Stomach (tissue), 9 donors: ENCODE measurements around the gene CLK2. TPM values are rescaled to one million over a fixed set of nuclear protein-coding genes. Genes with fewer than 3 reads are reported as not detected.
"Not testable (repeated sequence)": the region's sequence is repeated elsewhere in the genome, so short reads cannot be mapped to it uniquely, and the experiment has no call there.

Experiments used
- DNase-seq, 2 donors: peaks; one replicate each; pipeline versions ENCODE4 v3.0.0 to v3.0.0-alpha.2; 2013 to 2019
- H3K27ac ChIP-seq, 5 donors: fragments of 200-600 bp in 4 of 5; sonication (generic) in 4 of 5; one replicate each; pipeline ENCODE4 v1.5.1; 2013 to 2019; ENCODE audit warnings: mild to moderate bottlenecking in 1 of 5, moderate library complexity in 1 of 5
- H3K27me3 ChIP-seq, 3 donors: fragments of 200-600 bp; sonication (generic); one replicate each; pipeline ENCODE4 v1.5.1; 2017 to 2019; ENCODE audit warnings: mixed run types in 1 of 3
- H3K36me3 ChIP-seq, 4 donors: fragments of 200-600 bp; sonication (generic); 1 replicate in 3 of 4; 2 replicates in 1 of 4; pipeline ENCODE4 v1.5.1; 2016 to 2019
- H3K4me1 ChIP-seq, 4 donors: fragments of 200-600 bp; sonication (generic); one replicate each; pipeline ENCODE4 v1.5.1; 2016 to 2019
- H3K4me3 ChIP-seq, 4 donors: fragments of 200-600 bp; sonication (generic) in 3 of 4; one replicate each; pipeline ENCODE4 v1.5.1; 2016 to 2019; ENCODE audit warnings: mild to moderate bottlenecking in 1 of 4
- H3K9me3 ChIP-seq, 4 donors: fragments of 200-600 bp; sonication (generic); one replicate each; pipeline ENCODE4 v1.5.1; 2016 to 2019
- EP300 ChIP-seq: sonication (generic); formaldehyde crosslinking; IDR thresholded peaks from one replicate; pipeline ENCODE4 v1.6.1; 2017; ENCODE audit warnings: antibody characterized with exemption
- POLR2A ChIP-seq, 4 donors: fragments of 450-650 bp; IDR thresholded peaks; one replicate each; pipeline ENCODE4 v1.6.1; 2016; ENCODE audit warnings: antibody characterized with exemption in 4 of 4, control low read depth in 2 of 4, mild to moderate bottlenecking in 1 of 4, moderate library complexity in 1 of 4
- POLR2AphosphoS5 ChIP-seq, 3 donors: sonication (generic); formaldehyde crosslinking; IDR thresholded peaks; one replicate each; pipeline ENCODE4 v1.6.1; 2016; ENCODE audit warnings: antibody characterized with exemption in 3 of 3
- WGBS, 5 donors: extraction: QIAGEN DNeasy Blood & Tissue Kit in 3 of 5; methylation state at CpG; one replicate each; pipeline versions ENCODE4 v1.1.5 to v1.1.7; 2013 to 2018; 5-methylcytosine and 5-hydroxymethylcytosine counted together
- intact Hi-C: fragments of 100-400 bp; cut with DNase I; formaldehyde crosslinking; loops from one replicate; pipeline ENCODE4 v1.15.1; 2023; ENCODE audit warnings: low total_unique reads
- polyA plus RNA-seq, 3 donors: library from polyadenylated mRNA; stranded (reverse); fragments of 200-250 nt; gene quantifications; one replicate each; pipeline ENCODE4 v1.2.3, GENCODE V29; 2013
- total RNA-seq, 5 donors: library from RNA; depleted of rRNA; stranded (reverse); fragments of >200 nt; gene quantifications; one replicate each; pipeline versions ENCODE4 v1.1.0 to v1.2.3, GENCODE V29; 2014 to 2016
- TF ChIP-seq, protein P1 (sequence below), 7 experiments: fragments of 450-650 bp in 4 of 7; fragments of 200-600 bp in 3 of 7; sonication (generic) in 3 of 7; IDR thresholded peaks; one replicate each; pipeline ENCODE4 v1.5.1; 2016 to 2019; ENCODE audit warnings: antibody characterized with exemption in 7 of 7, control low read depth in 2 of 7, mild to moderate bottlenecking in 1 of 7
- donor health status: healthy with polysubstance abuse.
- donor health status: Bipolar disorder and iron deficiency.
- donor health status: healthy.

The CLK2 gene
- total and polyA plus RNA-seq, 8 donors, result 16.0 to 77.6 (median 43.3) TPM

DNA sequence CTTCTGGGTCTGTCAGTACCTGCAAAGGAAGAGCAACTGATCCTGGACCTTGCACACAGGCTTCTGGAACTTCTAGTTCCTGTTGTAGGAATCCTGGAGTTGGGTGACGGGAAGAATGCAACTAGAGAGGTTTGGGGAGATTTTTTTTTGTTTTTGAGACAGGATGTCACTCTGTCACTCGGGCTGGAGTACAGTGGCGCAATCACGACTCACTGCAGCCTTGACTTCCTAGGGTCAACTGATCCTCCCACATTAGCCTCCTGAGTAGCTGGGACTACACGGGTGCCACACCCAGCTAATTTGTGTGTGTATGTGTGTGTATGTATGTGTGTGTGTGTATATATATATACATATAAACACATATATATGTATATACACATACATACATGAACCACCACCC is 36.9 kb downstream of the CLK2 start:
- WGBS, 5 donors, result 75 to 84% (median 82%) methylated on average over 5 of the region's 5 CpGs
- peaks cover 22 to 47% (median 45%) of the 10 kb centered on the region in 4 donors for H3K36me3 ChIP-seq
- no peak overlapping the region for H3K4me3 ChIP-seq
- H3K9me3 ChIP-seq, result no peaks in the 10 kb centered on the region
- intact Hi-C loops, result no loop called here
- H3K4me1 ChIP-seq, result peaks cover 15 to 30% (median 26%) of the 10 kb centered on the region in 4 donors
- H3K27me3 ChIP-seq, result no peaks in the 10 kb centered on the region
- DNase-seq, result no peak
- TF ChIP-seq EP300 (no peak), POLR2A (IDR thresholded peaks at IDR 0.05) (no peak), POLR2AphosphoS5 (IDR thresholded peaks at IDR 0.05) (no peak)
- TF ChIP-seq, protein P1, sequence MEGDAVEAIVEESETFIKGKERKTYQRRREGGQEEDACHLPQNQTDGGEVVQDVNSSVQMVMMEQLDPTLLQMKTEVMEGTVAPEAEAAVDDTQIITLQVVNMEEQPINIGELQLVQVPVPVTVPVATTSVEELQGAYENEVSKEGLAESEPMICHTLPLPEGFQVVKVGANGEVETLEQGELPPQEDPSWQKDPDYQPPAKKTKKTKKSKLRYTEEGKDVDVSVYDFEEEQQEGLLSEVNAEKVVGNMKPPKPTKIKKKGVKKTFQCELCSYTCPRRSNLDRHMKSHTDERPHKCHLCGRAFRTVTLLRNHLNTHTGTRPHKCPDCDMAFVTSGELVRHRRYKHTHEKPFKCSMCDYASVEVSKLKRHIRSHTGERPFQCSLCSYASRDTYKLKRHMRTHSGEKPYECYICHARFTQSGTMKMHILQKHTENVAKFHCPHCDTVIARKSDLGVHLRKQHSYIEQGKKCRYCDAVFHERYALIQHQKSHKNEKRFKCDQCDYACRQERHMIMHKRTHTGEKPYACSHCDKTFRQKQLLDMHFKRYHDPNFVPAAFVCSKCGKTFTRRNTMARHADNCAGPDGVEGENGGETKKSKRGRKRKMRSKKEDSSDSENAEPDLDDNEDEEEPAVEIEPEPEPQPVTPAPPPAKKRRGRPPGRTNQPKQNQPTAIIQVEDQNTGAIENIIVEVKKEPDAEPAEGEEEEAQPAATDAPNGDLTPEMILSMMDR (IDR thresholded peaks at IDR 0.05), result no peak
- no peak overlapping the region for H3K27ac ChIP-seq

DNA sequence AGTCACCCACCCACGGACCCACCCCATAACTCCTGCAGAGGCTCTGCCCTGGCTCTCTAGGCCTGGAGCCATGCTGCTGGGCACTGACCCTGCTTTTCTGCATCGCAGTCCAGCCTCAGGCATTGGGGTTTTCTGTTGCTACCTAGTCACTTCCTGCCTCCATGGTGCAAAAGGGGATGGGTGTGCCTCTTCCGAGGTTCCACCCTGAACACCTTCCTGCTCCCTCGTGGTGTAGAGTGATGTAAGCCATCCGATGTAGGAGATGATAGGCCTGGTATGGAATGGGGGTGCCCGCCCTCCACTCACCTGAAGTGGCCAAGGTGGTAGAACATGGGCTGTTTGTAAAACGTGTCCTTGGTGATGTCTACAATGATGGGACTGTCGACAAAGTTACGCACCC is 37.9 kb downstream of the CLK2 start:
- WGBS, 5 donors, result 88 to 98% (median 91%) methylated on average over 5 to 8 of the region's 9 CpGs
- H3K4me3 ChIP-seq, intact Hi-C loops, H3K27ac ChIP-seq, H3K9me3 ChIP-seq, DNase-seq, H3K27me3 ChIP-seq: not testable (repeated sequence)
- Histone ChIP-seq H3K4me1 (peaks cover 7 to 20% (median 17%) of the 10 kb centered on the region in 4 donors), H3K36me3 (peaks cover 22 to 47% (median 45%) of the 10 kb centered on the region in 4 donors)

DNA sequence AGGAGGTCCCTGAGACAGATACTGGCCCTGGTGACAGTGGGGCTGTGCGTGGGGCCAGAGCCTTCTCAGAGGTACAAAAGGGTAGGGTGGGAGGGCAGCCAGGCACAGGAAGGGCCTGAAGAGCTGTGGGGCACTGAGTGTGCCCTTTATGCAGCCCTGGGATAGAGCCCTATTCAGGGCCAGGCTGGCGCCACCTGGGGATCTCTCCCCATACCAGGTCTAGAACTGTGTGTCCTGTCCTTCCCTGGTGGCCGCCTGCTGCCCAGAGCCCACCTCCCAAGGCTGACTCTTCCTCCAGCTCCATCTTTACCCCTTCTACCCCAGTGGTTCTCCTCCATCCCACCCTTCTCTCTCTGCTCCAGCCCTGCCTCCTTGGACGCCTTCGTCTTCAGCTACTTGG is 39.8 kb downstream of the CLK2 start:
- H3K27me3 ChIP-seq, DNase-seq, intact Hi-C loops, H3K27ac ChIP-seq, H3K4me3 ChIP-seq, H3K9me3 ChIP-seq: not testable (repeated sequence)
- 86 to 100% (median 95%) methylated on average over 1 to 2 of the region's 5 CpGs; no CpG with 5 or more reads in 1 of the 5 donors for WGBS, 5 donors
- peaks cover 22 to 33% (median 32%) of the 10 kb centered on the region in 4 donors for H3K36me3 ChIP-seq
- peaks cover 3 to 13% (median 7%) of the 10 kb centered on the region in 4 donors for H3K4me1 ChIP-seq

DNA sequence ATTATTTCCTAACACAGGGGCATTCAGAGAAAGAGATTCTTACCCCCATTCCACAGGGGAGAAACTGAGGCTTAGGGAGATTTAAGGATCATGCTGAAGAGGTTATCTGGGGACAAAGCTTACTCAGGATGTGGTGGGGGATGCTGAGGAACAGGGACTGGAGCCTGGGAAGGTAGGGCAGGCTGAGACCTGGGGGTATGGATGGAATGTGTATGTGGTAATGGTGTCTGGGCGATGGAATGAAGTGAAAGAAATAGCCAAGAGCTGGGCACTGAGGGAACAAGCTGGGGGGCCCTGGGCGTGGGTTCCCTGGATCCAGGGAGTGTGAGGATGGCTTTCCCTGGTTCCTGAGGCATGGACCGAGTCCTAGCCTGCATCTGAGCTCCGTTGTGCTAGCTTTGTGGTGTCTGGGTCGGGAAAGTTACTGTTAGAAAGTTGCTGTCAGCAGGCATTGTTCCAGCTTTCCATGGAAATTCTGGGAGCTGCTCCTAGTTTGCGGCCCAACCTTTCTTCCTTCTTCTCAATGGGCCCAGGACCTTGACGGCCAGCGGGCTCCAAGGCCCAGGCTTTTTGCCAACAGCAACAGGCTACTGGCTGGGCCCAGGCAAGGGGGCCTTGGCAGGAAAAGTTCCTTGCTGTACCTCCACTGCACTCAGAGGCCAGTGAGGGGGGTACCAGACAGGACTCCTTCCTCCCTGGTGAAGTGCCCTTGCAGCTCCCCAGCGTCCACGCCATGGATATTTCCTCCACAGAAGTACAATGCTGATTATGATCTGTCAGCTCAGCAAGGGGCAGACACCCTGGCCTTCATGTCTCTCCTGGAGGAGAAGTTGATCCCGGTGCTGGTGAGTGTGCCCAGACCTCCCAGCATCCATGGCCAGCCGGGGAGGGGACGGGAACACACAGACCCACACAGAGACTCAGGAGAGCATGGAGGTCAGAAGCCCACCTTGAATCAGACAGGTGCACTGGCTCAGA is 41.0 kb downstream of the CLK2 start:
- intact Hi-C loops, result not testable (repeated sequence)
- peak; percentile 47 to 74 for DNase-seq
- 38 to 52% (median 42%) methylated on average over 10 to 13 of the region's 13 CpGs for WGBS, 5 donors

DNA sequence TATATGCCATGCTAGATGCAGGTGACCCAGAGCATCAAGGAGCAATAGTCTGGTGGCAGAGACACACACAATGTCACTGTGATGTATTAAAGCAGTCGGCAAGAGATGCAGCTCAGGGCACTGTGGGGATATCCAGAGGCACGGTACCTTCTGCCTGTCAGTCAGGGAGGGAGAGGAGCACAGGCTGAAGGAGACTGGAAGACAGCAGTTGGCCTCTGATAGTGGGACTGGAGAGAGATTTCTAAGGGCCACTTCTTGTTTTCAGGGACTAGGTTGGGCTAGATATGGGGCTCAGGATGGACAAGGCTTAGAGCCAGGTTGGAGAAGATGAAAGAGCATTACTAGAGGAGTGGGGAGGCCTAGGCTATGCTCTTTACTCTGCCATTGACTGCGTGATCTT is 42.0 kb downstream of the CLK2 start:
- H3K9me3 ChIP-seq, result not testable (repeated sequence)
- WGBS, 5 donors, result 61 to 92% (median 71%) methylated on average over 3 of the region's 3 CpGs

More for the DNA sequence above, 41.0 kb downstream of the CLK2 start:
- Histone ChIP-seq H3K36me3 (peaks cover 15 to 23% (median 23%) of the 10 kb centered on the region in 4 donors), H3K4me1 (peaks cover 8 to 20% (median 14%) of the 10 kb centered on the region in 4 donors), H3K27ac (peak overlapping the region in 3 of 5 donors; percentile 35 to 62 (median 46))
- H3K4me3 ChIP-seq, H3K9me3 ChIP-seq, H3K27me3 ChIP-seq: not testable (repeated sequence)

DNA sequence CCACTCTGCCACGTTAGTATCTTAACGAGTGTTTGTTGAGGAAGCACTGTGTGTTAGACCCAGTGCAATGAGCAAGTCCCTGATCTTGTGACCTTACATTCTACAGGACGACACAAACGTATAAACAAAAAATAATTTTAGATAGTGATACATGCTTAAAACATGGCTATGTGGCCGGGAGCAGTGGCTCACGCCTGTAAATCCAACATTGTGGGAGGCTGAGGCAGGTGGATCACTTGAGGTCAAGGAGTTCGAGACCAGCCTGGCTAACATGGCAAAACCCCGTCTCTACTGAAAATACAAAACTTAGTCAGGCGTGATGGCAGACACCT is 45.2 kb downstream of the CLK2 start:
- no peak for TF ChIP-seq POLR2AphosphoS5 (IDR thresholded peaks at IDR 0.05)
- TF ChIP-seq EP300, result peak; percentile 4
- TF ChIP-seq, protein P1 (IDR thresholded peaks at IDR 0.05), result no peak
- Histone ChIP-seq H3K27me3 (no peaks in the 10 kb centered on the region), H3K4me3 (peak overlapping the region; percentile 55 to 68 (median 63)), H3K27ac (peak overlapping the region; percentile 76 to 94 (median 90)), H3K4me1 (peaks cover 14 to 47% (median 31%) of the 10 kb centered on the region in 4 donors), H3K9me3 (no peaks in the 10 kb centered on the region), H3K36me3 (no peaks in the 10 kb centered on the region)
- intact Hi-C loops, result loop anchor here (10.0 kb wide), 1 partner anchor 53 kb away; the partner anchor contains the start of genes KRTCAP2 and TRIM46
- 44 to 50% (median 49%) methylated on average over 9 of the region's 9 CpGs for WGBS, 5 donors
- no peak for DNase-seq

More for the DNA sequence above, 42.0 kb downstream of the CLK2 start:
- intact Hi-C loops, H3K4me3 ChIP-seq, H3K27ac ChIP-seq, H3K27me3 ChIP-seq, DNase-seq: not testable (repeated sequence)
- Histone ChIP-seq H3K36me3 (peaks cover 8 to 13% (median 13%) of the 10 kb centered on the region in 4 donors), H3K4me1 (peaks cover 13 to 29% (median 18%) of the 10 kb centered on the region in 4 donors)
